RWPE1 (cell line): ENCODE data around the gene PARP14.

Experiments
- CTCF ChIA-PET: fragments of 350-600 bp; sonication (Branson Sonifier 250); formaldehyde crosslinking; extraction: SDS; loops from one replicate; lab custom pipeline; 2021; lab: Yijun Ruan, JAX
- POLR2A ChIA-PET: fragments of 400-600 bp; formaldehyde crosslinking; extraction: SDS; loops from one replicate; lab custom pipeline; 2020; ENCODE audit warnings: antibody characterized with exemption; ENCODE audit not compliant: low non-redundant PET; lab: Yijun Ruan, JAX
- DNase-seq: peaks from one replicate; pipeline ENCODE4 v3.0.0; 2012; ENCODE audit warnings: low spot score
- H3K27ac ChIP-seq: fragments of 450-650 bp; 2 replicates; pipeline ENCODE4 v1.5.1; 2017
- CTCF ChIP-seq: fragments of 450-650 bp; conservative IDR thresholded peaks from 2 replicates; pipeline ENCODE4 v1.5.1; 2017; ENCODE audit warnings: low read depth, mild to moderate bottlenecking

PARP14 gene

GRCh38 chr3:122714273-122714672 is 33.6 kb downstream of the PARP14 start:
- H3K27ac ChIP-seq: no peak overlapping the region
- POLR2A ChIA-PET: no interaction called here
- CTCF ChIA-PET: interaction anchor here (0.6 to 0.8 kb wide), 2 partner anchors 305 to 312 kb away, joined by 3 read pairs; no protein-coding TSS in a partner anchor
- no peak for DNase-seq
- no peak for TF ChIP-seq CTCF

GRCh38 chr3:122716667-122717066 is 36.0 kb downstream of the PARP14 start:
- CTCF ChIA-PET: interaction anchor here (0.6 kb wide), 1 partner anchor 29 kb away, joined by 3 read pairs; no protein-coding TSS in a partner anchor
- no peak overlapping the region for H3K27ac ChIP-seq
- TF ChIP-seq CTCF: no peak
- no peak for DNase-seq
- POLR2A ChIA-PET: no interaction called here

GRCh38 chr3:122719273-122719921 is 38.8 kb downstream of the PARP14 start:
- POLR2A ChIA-PET: no interaction called here
- no peak overlapping the region for H3K27ac ChIP-seq
- no peak for TF ChIP-seq CTCF
- DNase-seq: no peak
- CTCF ChIA-PET: no interaction called here

- TF ChIP-seq CTCF: no peak
- CTCF ChIA-PET: no interaction called here
- no peak for DNase-seq
- POLR2A ChIA-PET: no interaction called here
- no peak overlapping the region for H3K27ac ChIP-seq
Observed at GRCh38 chr3:122725106-122725505, 44.5 kb downstream of the PARP14 start.

- DNase-seq: no peak
- POLR2A ChIA-PET: no interaction called here
- no peak overlapping the region for H3K27ac ChIP-seq
- CTCF ChIA-PET: interaction anchor here (0.7 kb wide), 1 partner anchor 233 kb away, joined by 3 read pairs; no protein-coding TSS in a partner anchor
- no peak for TF ChIP-seq CTCF
Observed at GRCh38 chr3:122727294-122727693, 46.7 kb downstream of the PARP14 start.

- no peak for DNase-seq
- POLR2A ChIA-PET: no interaction called here
- no peak overlapping the region for H3K27ac ChIP-seq
- CTCF ChIA-PET: interaction anchor here (0.7 kb wide), 1 partner anchor 233 kb away, joined by 3 read pairs; no protein-coding TSS in a partner anchor
- TF ChIP-seq CTCF: no peak
Observed at GRCh38 chr3:122727766-122728165, 47.1 kb downstream of the PARP14 start.
